ENCODE data around the gene XPNPEP3. TPM values are rescaled to one million over a fixed set of nuclear protein-coding genes. Genes with fewer than 3 reads are reported as not detected.
"Not testable (repeated sequence)": the region's sequence is repeated elsewhere in the genome, so short reads cannot be mapped to it uniquely, and the experiment has no call there.

Gene XPNPEP3
- total and polyA plus RNA-seq, 5 donors from 2014 or later, result 2.4 to 15.3 (median 5.4) TPM

DNA sequence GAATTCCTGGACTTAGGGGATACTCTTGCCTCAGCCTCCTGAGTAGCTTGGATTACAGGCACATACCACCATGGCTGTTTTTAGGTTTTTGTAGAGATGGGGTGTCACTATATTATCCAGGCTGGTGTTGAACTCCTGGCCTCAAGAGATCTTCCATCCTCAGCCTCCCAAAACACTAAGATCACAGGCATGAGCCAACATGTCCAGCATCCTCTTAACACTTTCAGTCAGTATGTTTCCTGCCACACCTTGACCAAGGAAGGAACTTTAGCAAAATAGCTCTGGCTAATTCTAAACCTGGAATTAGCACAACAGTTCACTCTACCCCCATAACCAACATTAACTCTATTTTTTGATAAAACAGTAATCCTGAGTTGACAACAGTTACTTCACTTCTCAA is 32.2 kb downstream of the XPNPEP3 start:
- Mint-ChIP-seq H3K4me3 (no peak overlapping the region), H3K27ac (no peak overlapping the region), H3K36me3 (peaks cover 36% of the 10 kb centered on the region), H3K4me1 (no peaks in the 10 kb centered on the region), H3K27me3 (no peaks in the 10 kb centered on the region), H3K9me3 (no peaks in the 10 kb centered on the region)
- Histone ChIP-seq H3K9me3 (ENCODE audit: control insufficient read depth in 2 of 2, low read length in 2 of 2) (no peaks in the 10 kb centered on the region), H3K4me1 (ENCODE audit: control insufficient read depth, insufficient read depth, low read length, poor library complexity, severe bottlenecking) (no peaks in the 10 kb centered on the region), H3K27me3 (ENCODE audit: control insufficient read depth, insufficient read depth, low read length) (no peaks in the 10 kb centered on the region), H3K36me3 (ENCODE audit: control insufficient read depth, insufficient read depth, low read length) (peaks cover 29% of the 10 kb centered on the region), H3K27ac (ENCODE audit: insufficient read depth, low read length, poor library complexity, severe bottlenecking) (no peak overlapping the region), H3K4me3 (ENCODE audit: low read depth, low read length) (no peak overlapping the region)
- DNase-seq (no peak), ATAC-seq (ENCODE audit: low read depth in 2 of 2) (no peak)

DNA sequence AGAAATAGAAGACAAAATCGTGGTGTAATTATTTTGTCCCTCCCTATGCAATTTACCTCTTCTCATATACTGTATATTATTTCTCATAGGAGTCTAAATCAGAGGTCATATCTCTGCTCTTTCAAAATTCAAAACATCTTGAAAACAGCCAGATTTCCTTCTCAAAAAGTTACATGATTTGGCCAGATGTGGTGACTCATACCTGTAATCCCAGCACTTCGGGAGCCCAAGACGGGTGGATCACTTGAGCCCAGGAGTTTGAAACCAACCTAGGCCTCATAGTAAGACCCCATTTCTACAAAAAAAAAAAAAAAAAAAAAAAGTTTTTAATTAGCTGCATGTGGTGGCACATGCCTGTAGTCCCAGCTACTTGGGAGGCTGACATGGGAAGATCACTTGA is 33.9 kb downstream of the XPNPEP3 start:
- no peak overlapping the region for H3K4me3 ChIP-seq (ENCODE audit: low read depth, low read length)
- DNase-seq (no peak), ATAC-seq (ENCODE audit: low read depth in 2 of 2) (no peak)
- Mint-ChIP-seq H3K4me1 (no peaks in the 10 kb centered on the region), H3K4me3 (no peak overlapping the region), H3K36me3 (peaks cover 40% of the 10 kb centered on the region), H3K27ac (no peak overlapping the region), H3K27me3 (no peaks in the 10 kb centered on the region), H3K9me3 (no peaks in the 10 kb centered on the region)
- no peaks in the 10 kb centered on the region for H3K27me3 ChIP-seq (ENCODE audit: control insufficient read depth, insufficient read depth, low read length)
- H3K4me1 ChIP-seq (ENCODE audit: control insufficient read depth, insufficient read depth, low read length, poor library complexity, severe bottlenecking), result no peaks in the 10 kb centered on the region
- peaks cover 29% of the 10 kb centered on the region for H3K36me3 ChIP-seq (ENCODE audit: control insufficient read depth, insufficient read depth, low read length)
- no peaks in the 10 kb centered on the region for H3K9me3 ChIP-seq (ENCODE audit: control insufficient read depth in 2 of 2, low read length in 2 of 2)
- no peak overlapping the region for H3K27ac ChIP-seq (ENCODE audit: insufficient read depth, low read length, poor library complexity, severe bottlenecking)

DNA sequence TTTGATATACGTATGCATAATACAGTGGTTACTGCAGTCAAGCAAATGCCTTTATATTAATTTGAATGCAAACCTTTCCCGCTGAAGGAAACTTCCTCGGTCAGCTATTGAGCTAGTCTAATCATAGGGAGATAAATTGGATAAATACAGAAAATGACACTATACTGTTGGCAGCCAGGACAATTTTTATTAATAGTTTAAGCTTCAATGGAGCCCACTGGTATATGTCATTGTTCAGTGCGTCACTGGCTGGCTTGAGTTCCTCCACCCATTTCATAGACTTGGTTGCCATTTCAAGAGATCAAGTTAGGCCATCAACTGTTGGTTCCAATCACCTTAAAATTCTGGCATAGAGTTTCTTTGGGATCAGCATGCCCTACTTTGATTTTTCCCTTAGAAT is 37.5 kb downstream of the XPNPEP3 start:
- Mint-ChIP-seq H3K4me1 (peaks cover 5 to 8% (median 6%) of the 10 kb centered on the region in 4 donors), H3K4me3 (no peak overlapping the region), H3K9me3 (no peaks in the 10 kb centered on the region), H3K27me3 (no peaks in the 10 kb centered on the region), H3K27ac (no peak overlapping the region), H3K36me3 (peaks cover 14% of the 10 kb centered on the region)
- no peak overlapping the region for H3K4me3 ChIP-seq (ENCODE audit: low read depth, low read length)
- H3K9me3 ChIP-seq (ENCODE audit: control insufficient read depth in 2 of 2, low read length in 2 of 2), result no peaks in the 10 kb centered on the region
- no peak for DNase-seq
- ATAC-seq (ENCODE audit: low read depth in 2 of 2), result no peak
- peaks cover 8% of the 10 kb centered on the region for H3K4me1 ChIP-seq (ENCODE audit: control insufficient read depth, insufficient read depth, low read length, poor library complexity, severe bottlenecking)
- peaks cover 7% of the 10 kb centered on the region for H3K36me3 ChIP-seq (ENCODE audit: control insufficient read depth, insufficient read depth, low read length)
- H3K27me3 ChIP-seq (ENCODE audit: control insufficient read depth, insufficient read depth, low read length), result no peaks in the 10 kb centered on the region
- no peak overlapping the region for H3K27ac ChIP-seq (ENCODE audit: insufficient read depth, low read length, poor library complexity, severe bottlenecking)

DNA sequence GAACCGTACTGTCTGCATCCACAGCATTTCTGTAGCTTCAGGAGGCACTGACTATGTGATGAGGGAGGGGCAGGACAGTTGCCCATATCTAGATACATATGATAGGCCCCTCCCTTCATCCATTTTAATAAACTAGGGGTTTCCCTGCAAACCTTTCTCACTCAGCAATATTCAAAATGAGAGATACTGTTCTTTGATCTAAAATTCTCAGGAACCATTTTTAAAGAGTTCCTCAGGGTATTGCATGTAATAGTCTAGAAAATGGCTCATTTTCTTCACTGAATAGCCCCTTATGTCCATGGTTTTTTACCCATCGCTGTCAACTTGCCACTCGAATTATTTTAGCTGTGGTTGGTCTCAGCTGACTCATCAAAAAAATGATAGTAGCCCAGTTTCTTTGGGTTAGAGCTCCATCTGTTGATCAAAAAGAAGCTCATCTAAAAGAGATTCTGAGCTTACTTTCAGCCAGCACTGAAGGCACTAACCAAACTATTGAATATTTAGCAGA is 42.0 kb downstream of the XPNPEP3 start:
- H3K27ac ChIP-seq (ENCODE audit: insufficient read depth, low read length, poor library complexity, severe bottlenecking), result no peak overlapping the region
- peak overlapping the region; percentile 55 for H3K4me3 ChIP-seq (ENCODE audit: low read depth, low read length)
- H3K9me3 ChIP-seq (ENCODE audit: control insufficient read depth in 2 of 2, low read length in 2 of 2), result no peaks in the 10 kb centered on the region
- H3K4me1 ChIP-seq (ENCODE audit: control insufficient read depth, insufficient read depth, low read length, poor library complexity, severe bottlenecking), result peaks cover 8% of the 10 kb centered on the region
- peaks cover 3% of the 10 kb centered on the region for H3K36me3 ChIP-seq (ENCODE audit: control insufficient read depth, insufficient read depth, low read length)
- ATAC-seq (ENCODE audit: low read depth in 2 of 2) (peak; percentile 60 to 64), DNase-seq (peak in 2 of 3 donors; percentile 57 to 80)
- Mint-ChIP-seq H3K27ac (peak overlapping the region in 2 of 3 donors; percentile 48 to 78), H3K4me1 (peaks cover 5 to 12% (median 8%) of the 10 kb centered on the region in 4 donors), H3K27me3 (no peaks in the 10 kb centered on the region), H3K36me3 (peaks cover 10% of the 10 kb centered on the region), H3K4me3 (no peak overlapping the region), H3K9me3 (no peaks in the 10 kb centered on the region)
- H3K27me3 ChIP-seq (ENCODE audit: control insufficient read depth, insufficient read depth, low read length), result no peaks in the 10 kb centered on the region

DNA sequence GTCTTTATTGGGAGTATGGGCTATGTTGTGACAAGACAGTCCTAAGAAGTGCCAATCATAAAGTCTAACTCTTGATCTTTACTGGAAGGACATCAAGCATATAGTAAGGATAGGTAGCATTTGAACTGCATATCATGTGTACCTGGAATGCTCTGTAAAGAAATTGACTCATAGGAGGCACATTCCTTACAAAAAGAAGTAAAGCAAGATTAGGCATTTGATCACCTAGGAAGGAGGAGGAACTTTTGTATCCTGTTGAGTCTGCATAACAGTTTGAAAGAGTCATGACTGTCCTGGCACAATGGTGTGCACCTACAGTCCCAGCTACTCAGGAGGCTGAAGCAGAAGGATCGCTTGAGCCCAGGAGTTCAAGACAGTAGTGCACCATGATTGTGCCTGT is 47.2 kb downstream of the XPNPEP3 start:
- peaks cover 2 to 7% (median 6%) of the 10 kb centered on the region in 4 donors for H3K4me1 Mint-ChIP-seq
- Histone ChIP-seq H3K36me3 (ENCODE audit: control insufficient read depth, insufficient read depth, low read length) (peaks cover 3% of the 10 kb centered on the region), H3K27ac (ENCODE audit: insufficient read depth, low read length, poor library complexity, severe bottlenecking) (no peak overlapping the region), H3K9me3 (ENCODE audit: control insufficient read depth in 2 of 2, low read length in 2 of 2) (no peaks in the 10 kb centered on the region), H3K4me1 (ENCODE audit: control insufficient read depth, insufficient read depth, low read length, poor library complexity, severe bottlenecking) (peaks cover 2% of the 10 kb centered on the region), H3K27me3 (ENCODE audit: control insufficient read depth, insufficient read depth, low read length) (no peaks in the 10 kb centered on the region), H3K4me3 (ENCODE audit: low read depth, low read length) (no peak overlapping the region)
- H3K4me3 Mint-ChIP-seq, result no peak overlapping the region
- no peaks in the 10 kb centered on the region for H3K27me3 Mint-ChIP-seq
- DNase-seq, result no peak
- H3K27ac Mint-ChIP-seq, result no peak overlapping the region
- ATAC-seq (ENCODE audit: low read depth in 2 of 2), result no peak
- no peaks in the 10 kb centered on the region for H3K9me3 Mint-ChIP-seq
- peaks cover 15% of the 10 kb centered on the region for H3K36me3 Mint-ChIP-seq

DNA sequence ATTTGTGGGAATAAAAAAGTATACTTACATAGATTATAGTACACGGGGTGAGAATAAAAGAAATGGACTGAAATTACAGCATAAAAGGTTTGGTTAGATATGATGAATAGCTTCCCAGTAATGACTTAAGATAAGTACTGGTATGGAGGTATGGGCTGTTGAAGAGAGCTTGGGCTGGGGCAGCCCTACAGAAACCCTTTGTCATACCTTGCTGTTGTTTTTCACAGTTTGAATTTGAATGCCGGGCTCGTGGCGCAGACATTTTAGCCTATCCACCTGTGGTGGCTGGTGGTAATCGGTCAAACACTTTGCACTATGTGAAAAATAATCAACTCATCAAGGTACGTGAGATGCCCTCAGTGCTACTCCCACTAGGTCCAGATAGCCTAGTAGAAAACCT is 51.9 kb downstream of the XPNPEP3 start:
- ATAC-seq (ENCODE audit: low read depth in 2 of 2), result no peak
- H3K36me3 ChIP-seq (ENCODE audit: control insufficient read depth, insufficient read depth, low read length), result peaks cover 17% of the 10 kb centered on the region
- peaks cover 22% of the 10 kb centered on the region for H3K36me3 Mint-ChIP-seq
- no peak overlapping the region for H3K4me3 Mint-ChIP-seq
- H3K4me1 Mint-ChIP-seq, result peaks cover 0 to 4% (median 1%) of the 10 kb centered on the region in 4 donors
- no peak overlapping the region for H3K27ac Mint-ChIP-seq
- H3K27ac ChIP-seq (ENCODE audit: insufficient read depth, low read length, poor library complexity, severe bottlenecking), result no peak overlapping the region
- no peak for DNase-seq
- no peaks in the 10 kb centered on the region for H3K27me3 ChIP-seq (ENCODE audit: control insufficient read depth, insufficient read depth, low read length)
- H3K9me3 Mint-ChIP-seq, result no peaks in the 10 kb centered on the region
- no peaks in the 10 kb centered on the region for H3K27me3 Mint-ChIP-seq
- no peaks in the 10 kb centered on the region for H3K4me1 ChIP-seq (ENCODE audit: control insufficient read depth, insufficient read depth, low read length, poor library complexity, severe bottlenecking)
- H3K9me3 ChIP-seq (ENCODE audit: control insufficient read depth in 2 of 2, low read length in 2 of 2), result no peaks in the 10 kb centered on the region
- H3K4me3 ChIP-seq (ENCODE audit: low read depth, low read length), result no peak overlapping the region

DNA sequence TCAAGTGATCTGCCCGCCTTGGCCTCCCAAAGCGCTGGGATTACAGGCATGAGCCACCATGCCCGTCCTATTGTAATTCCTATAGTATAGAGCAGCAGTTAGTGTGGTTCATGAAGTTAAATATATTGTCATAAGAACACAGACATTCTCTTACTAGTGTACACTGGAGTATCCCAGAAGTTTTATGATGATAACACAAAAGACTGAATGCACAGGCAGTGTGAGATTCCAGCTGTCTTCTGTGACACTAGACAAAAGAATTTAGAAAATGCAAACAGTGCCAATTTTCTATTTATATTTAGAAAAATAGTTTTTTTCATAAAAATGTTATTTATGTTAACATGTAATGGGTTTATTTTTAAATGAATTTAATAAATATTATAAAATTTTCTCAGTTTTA is 54.8 kb downstream of the XPNPEP3 start:
- Histone ChIP-seq H3K4me3 (ENCODE audit: low read depth, low read length) (no peak overlapping the region), H3K27ac (ENCODE audit: insufficient read depth, low read length, poor library complexity, severe bottlenecking) (no peak overlapping the region), H3K9me3 (ENCODE audit: control insufficient read depth in 2 of 2, low read length in 2 of 2) (no peaks in the 10 kb centered on the region), H3K4me1 (ENCODE audit: control insufficient read depth, insufficient read depth, low read length, poor library complexity, severe bottlenecking) (no peaks in the 10 kb centered on the region), H3K27me3 (ENCODE audit: control insufficient read depth, insufficient read depth, low read length) (no peaks in the 10 kb centered on the region), H3K36me3 (ENCODE audit: control insufficient read depth, insufficient read depth, low read length) (peaks cover 26% of the 10 kb centered on the region)
- no peaks in the 10 kb centered on the region for H3K9me3 Mint-ChIP-seq
- H3K27me3 Mint-ChIP-seq, result no peaks in the 10 kb centered on the region
- H3K4me3 Mint-ChIP-seq, result no peak overlapping the region
- peaks cover 0 to 4% (median 0%) of the 10 kb centered on the region in 4 donors for H3K4me1 Mint-ChIP-seq
- H3K27ac Mint-ChIP-seq, result peak overlapping the region in 1 of 3 donors; percentile 83
- DNase-seq, result no peak
- no peak for ATAC-seq (ENCODE audit: low read depth in 2 of 2)
- H3K36me3 Mint-ChIP-seq, result peaks cover 19% of the 10 kb centered on the region

DNA sequence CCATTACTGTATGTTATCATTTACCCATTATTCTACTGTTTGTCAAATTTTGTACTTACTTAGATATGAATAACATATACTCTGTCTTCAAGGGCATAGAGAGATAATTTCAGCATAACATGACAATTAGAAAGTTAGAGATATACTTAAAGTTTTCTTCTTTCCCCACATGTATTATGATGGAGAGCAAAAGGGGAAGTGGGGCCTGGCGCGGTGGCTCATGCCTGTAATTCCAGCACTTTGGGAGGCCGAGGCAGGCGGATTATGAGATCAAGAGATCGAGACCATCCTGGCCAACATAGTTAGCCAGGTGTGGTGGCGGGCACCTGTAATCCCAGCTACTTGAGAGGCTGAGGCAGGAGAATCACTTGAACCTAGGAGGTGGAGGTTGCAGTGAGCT is 56.0 kb downstream of the XPNPEP3 start:
- H3K4me3 ChIP-seq (ENCODE audit: low read depth, low read length); H3K27ac ChIP-seq (ENCODE audit: insufficient read depth, low read length, poor library complexity, severe bottlenecking); H3K9me3 Mint-ChIP-seq; H3K27me3 ChIP-seq (ENCODE audit: control insufficient read depth, insufficient read depth, low read length); H3K9me3 ChIP-seq (ENCODE audit: control insufficient read depth in 2 of 2, low read length in 2 of 2); DNase-seq; H3K27me3 Mint-ChIP-seq; H3K4me1 ChIP-seq (ENCODE audit: control insufficient read depth, insufficient read depth, low read length, poor library complexity, severe bottlenecking); H3K4me1 Mint-ChIP-seq; ATAC-seq (ENCODE audit: low read depth in 2 of 2); H3K4me3 Mint-ChIP-seq: not testable (repeated sequence)
- peaks cover 19% of the 10 kb centered on the region for H3K36me3 Mint-ChIP-seq
- peak overlapping the region in 1 of 3 donors; percentile 56 for H3K27ac Mint-ChIP-seq
- H3K36me3 ChIP-seq (ENCODE audit: control insufficient read depth, insufficient read depth, low read length), result peaks cover 26% of the 10 kb centered on the region
